HepG2 (cell line): ENCODE results near the gene ABCG8. TPM values are rescaled to one million over a fixed set of nuclear protein-coding genes. Genes with fewer than 3 reads are reported as not detected.
A peak's percentile ranks its signal among the peaks of the same experiment; 100 is the strongest.

ENCODE experiments used
- AKNA ChIP-seq: sonication (generic); formaldehyde crosslinking; IDR thresholded peaks from 2 replicates; pipeline ENCODE4 v1.4.0; 2020; ENCODE audit warnings: missing genetic modification reagents, borderline replicate concordance
- BRCA1 ChIP-seq: sonication (generic); formaldehyde crosslinking; IDR thresholded peaks from 2 replicates; pipeline ENCODE4 v1.4.0; 2020; ENCODE audit warnings: missing genetic modification reagents
- CBX5 ChIP-seq: sonication (generic); formaldehyde crosslinking; IDR thresholded peaks from 2 replicates; pipeline ENCODE4 v1.4.0; 2020; ENCODE audit warnings: missing genetic modification reagents, borderline replicate concordance
- HOXA9 ChIP-seq: sonication (generic); formaldehyde crosslinking; IDR thresholded peaks from 2 replicates; pipeline ENCODE4 v1.8.1; 2022; ENCODE audit warnings: missing genetic modification reagents, mild to moderate bottlenecking, moderate library complexity, borderline replicate concordance
- KAT8 ChIP-seq: IDR thresholded peaks from 2 replicates; pipeline ENCODE4 v1.6.1; 2016; ENCODE audit warnings: missing genetic modification reagents, missing compliant biosample characterization
- MAFK ChIP-seq, 2 experiments: IDR thresholded peaks in 1 of 2; conservative IDR thresholded peaks in 1 of 2; 2 replicates each; pipeline ENCODE4 v1.6.1; 2011; ENCODE audit warnings: improper control_type of control experiment in 2 of 2, low read length in 2 of 2
- NR2F6 ChIP-seq, 2 experiments: IDR thresholded peaks; 2 replicates each; pipeline ENCODE4 v1.6.1; 2016; ENCODE audit warnings: antibody characterized with exemption in 1 of 2, mild to moderate bottlenecking in 1 of 2
- NR3C1 ChIP-seq: sonication (generic); formaldehyde crosslinking; IDR thresholded peaks from 2 replicates; pipeline ENCODE4 v1.4.0; 2020; ENCODE audit warnings: missing genetic modification reagents
- RBAK ChIP-seq: sonication (generic); formaldehyde crosslinking; IDR thresholded peaks from 2 replicates; pipeline ENCODE4 v1.5.1; 2020; ENCODE audit warnings: mild to moderate bottlenecking, missing genetic modification reagents
- SAFB2 ChIP-seq: sonication (generic); formaldehyde crosslinking; IDR thresholded peaks from 2 replicates; pipeline ENCODE4 v1.5.1; 2020; ENCODE audit warnings: missing genetic modification reagents, low read depth, mild to moderate bottlenecking, borderline replicate concordance
- TBP ChIP-seq: sonication (generic); formaldehyde crosslinking; IDR thresholded peaks from 2 replicates; pipeline ENCODE4 v1.5.0; 2020; ENCODE audit warnings: missing genetic modification reagents
- ZNF101 ChIP-seq: sonication (generic); formaldehyde crosslinking; IDR thresholded peaks from 2 replicates; pipeline ENCODE4 v1.4.0; 2020; ENCODE audit warnings: mild to moderate bottlenecking, low read depth, missing genetic modification reagents, borderline replicate concordance
- ZNF225 ChIP-seq: sonication (generic); formaldehyde crosslinking; IDR thresholded peaks from 2 replicates; pipeline ENCODE4 v1.4.0; 2020; ENCODE audit warnings: mild to moderate bottlenecking, missing genetic modification reagents
- ZNF543 ChIP-seq: sonication (generic); formaldehyde crosslinking; IDR thresholded peaks from 2 replicates; pipeline ENCODE4 v1.4.0; 2020; ENCODE audit warnings: mild to moderate bottlenecking, missing genetic modification reagents
- ZNF703 ChIP-seq: sonication (generic); formaldehyde crosslinking; IDR thresholded peaks from 2 replicates; pipeline ENCODE4 v1.5.1; 2020; ENCODE audit warnings: missing genetic modification reagents, mild to moderate bottlenecking, moderate library complexity, borderline replicate concordance
- ZSCAN9 ChIP-seq: IDR thresholded peaks from 2 replicates; pipeline ENCODE4 v1.6.1; 2016; ENCODE audit warnings: borderline replicate concordance
- ZZZ3 ChIP-seq: sonication (generic); formaldehyde crosslinking; IDR thresholded peaks from 2 replicates; pipeline ENCODE4 v1.4.0; 2020; ENCODE audit warnings: missing genetic modification reagents, mild to moderate bottlenecking, borderline replicate concordance
- polyA plus RNA-seq, 8 experiments: library from polyadenylated mRNA; depleted of rRNA in 3 of 8; stranded (reverse) in 7 of 8; unstranded in 1 of 8; fragments of >200 nt; fragmentation: Illumina TruSeq in 4 of 8; extraction: Trizol in 4 of 8; gene quantifications; 2 replicates each; pipeline versions ENCODE4 v1.2.1 to v1.2.3, GENCODE V29; 2011 to 2016; ENCODE audit warnings: low read depth in 4 of 8, missing spikeins in 1 of 8, mixed read lengths in 1 of 8; ENCODE audit not compliant: insufficient read depth in 1 of 8
- total RNA-seq, 5 experiments: library from RNA; depleted of rRNA; stranded (reverse); fragments of >200 nt; fragmentation: Illumina TruSeq; extraction: Trizol; gene quantifications; 2 replicates each; pipeline ENCODE4 v1.2.3, GENCODE V29; 2016; ENCODE audit warnings: low read depth in 1 of 5
- TF ChIP-seq, protein P1 (sequence below): IDR thresholded peaks from 2 replicates; pipeline ENCODE4 v1.6.1; 2016
- TF ChIP-seq, protein P2 (sequence below): sonication (generic); formaldehyde crosslinking; IDR thresholded peaks from 2 replicates; pipeline ENCODE4 v1.4.0; 2020; ENCODE audit warnings: missing genetic modification reagents
- TF ChIP-seq, protein P3 (sequence below): sonication (generic); formaldehyde crosslinking; IDR thresholded peaks from 2 replicates; pipeline ENCODE4 v1.9.0; 2021; ENCODE audit warnings: missing genetic modification reagents, mild to moderate bottlenecking, borderline replicate concordance

ABCG8 gene
- total and polyA plus RNA-seq, 2 of the 13 experiments (the other 11 are each of a cell fraction or from before 2014, with no cell fraction given): 8.1 to 8.8 TPM

DNA sequence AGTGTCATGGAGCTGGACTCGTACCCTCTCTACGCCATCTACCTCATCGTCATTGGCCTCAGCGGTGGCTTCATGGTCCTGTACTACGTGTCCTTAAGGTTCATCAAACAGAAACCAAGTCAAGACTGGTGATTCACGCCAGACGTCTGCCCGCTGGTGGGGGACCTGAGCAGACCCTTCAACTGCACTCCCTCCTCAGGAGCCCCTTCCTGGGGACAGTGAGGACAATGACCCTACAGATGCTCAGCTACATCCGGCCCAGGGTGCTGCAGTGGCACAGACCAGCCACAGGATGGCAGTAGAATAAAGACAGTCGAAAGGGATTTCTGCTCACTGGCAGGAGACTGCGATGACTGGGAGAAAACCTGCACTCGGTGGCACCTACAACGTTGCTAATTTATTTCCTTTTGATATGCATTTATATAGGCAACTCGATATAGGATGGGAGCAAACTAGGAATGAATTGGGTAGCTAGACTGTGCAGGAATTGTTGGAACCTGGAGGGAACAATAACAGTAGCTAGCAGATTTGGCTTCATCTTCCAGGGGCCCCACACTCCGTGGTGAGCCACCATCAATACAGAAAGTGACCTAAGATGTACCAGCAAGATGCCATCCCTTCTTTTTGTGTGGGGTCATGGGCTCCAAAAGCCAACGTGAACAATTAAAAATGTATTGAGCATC is 39.2 kb downstream of the ABCG8 start (continued):
- TF ChIP-seq, protein P1, sequence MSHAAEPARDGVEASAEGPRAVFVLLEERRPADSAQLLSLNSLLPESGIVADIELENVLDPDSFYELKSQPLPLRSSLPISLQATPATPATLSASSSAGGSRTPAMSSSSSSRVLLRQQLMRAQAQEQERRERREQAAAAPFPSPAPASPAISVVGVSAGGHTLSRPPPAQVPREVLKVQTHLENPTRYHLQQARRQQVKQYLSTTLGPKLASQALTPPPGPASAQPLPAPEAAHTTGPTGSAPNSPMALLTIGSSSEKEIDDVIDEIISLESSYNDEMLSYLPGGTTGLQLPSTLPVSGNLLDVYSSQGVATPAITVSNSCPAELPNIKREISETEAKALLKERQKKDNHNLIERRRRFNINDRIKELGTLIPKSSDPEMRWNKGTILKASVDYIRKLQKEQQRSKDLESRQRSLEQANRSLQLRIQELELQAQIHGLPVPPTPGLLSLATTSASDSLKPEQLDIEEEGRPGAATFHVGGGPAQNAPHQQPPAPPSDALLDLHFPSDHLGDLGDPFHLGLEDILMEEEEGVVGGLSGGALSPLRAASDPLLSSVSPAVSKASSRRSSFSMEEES (CRISPR knock-in tag): 0 out of 2 replicates have a peak, but pooled peaks have one; percentile 16
- TF ChIP-seq CBX5 (CRISPR knock-in tag): no peak
- no peak for TF ChIP-seq KAT8 (CRISPR knock-in tag)
- no peak for TF ChIP-seq ZSCAN9 (CRISPR knock-in tag)
- TF ChIP-seq ZNF543 (CRISPR knock-in tag): no peak
- TF ChIP-seq BRCA1 (CRISPR knock-in tag): no peak
- TF ChIP-seq ZNF225 (CRISPR knock-in tag): no peak
- TF ChIP-seq NR2F6 (IDR thresholded peaks at IDR 0.05): no peak
- no peak for TF ChIP-seq NR2F6 (CRISPR knock-in tag; IDR thresholded peaks at IDR 0.05)
- TF ChIP-seq NR3C1 (CRISPR knock-in tag): no peak
- no peak for TF ChIP-seq TBP
- no peak for TF ChIP-seq HOXA9
- TF ChIP-seq AKNA (CRISPR knock-in tag): no peak
- no peak for TF ChIP-seq ZNF101
- TF ChIP-seq ZNF703 (CRISPR knock-in tag): no peak
- TF ChIP-seq SAFB2 (CRISPR knock-in tag): 0 out of 2 replicates have a peak, but pooled peaks have one; percentile 24
- TF ChIP-seq RBAK (CRISPR knock-in tag): no peak
- TF ChIP-seq, protein P2, sequence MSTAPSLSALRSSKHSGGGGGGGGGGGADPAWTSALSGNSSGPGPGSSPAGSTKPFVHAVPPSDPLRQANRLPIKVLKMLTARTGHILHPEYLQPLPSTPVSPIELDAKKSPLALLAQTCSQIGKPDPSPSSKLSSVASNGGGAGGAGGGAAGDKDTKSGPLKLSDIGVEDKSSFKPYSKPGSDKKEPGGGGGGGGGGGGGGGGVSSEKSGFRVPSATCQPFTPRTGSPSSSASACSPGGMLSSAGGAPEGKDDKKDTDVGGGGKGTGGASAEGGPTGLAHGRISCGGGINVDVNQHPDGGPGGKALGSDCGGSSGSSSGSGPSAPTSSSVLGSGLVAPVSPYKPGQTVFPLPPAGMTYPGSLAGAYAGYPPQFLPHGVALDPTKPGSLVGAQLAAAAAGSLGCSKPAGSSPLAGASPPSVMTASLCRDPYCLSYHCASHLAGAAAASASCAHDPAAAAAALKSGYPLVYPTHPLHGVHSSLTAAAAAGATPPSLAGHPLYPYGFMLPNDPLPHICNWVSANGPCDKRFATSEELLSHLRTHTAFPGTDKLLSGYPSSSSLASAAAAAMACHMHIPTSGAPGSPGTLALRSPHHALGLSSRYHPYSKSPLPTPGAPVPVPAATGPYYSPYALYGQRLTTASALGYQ: no peak
- no peak for TF ChIP-seq ZZZ3 (CRISPR knock-in tag)
- TF ChIP-seq, protein P3, sequence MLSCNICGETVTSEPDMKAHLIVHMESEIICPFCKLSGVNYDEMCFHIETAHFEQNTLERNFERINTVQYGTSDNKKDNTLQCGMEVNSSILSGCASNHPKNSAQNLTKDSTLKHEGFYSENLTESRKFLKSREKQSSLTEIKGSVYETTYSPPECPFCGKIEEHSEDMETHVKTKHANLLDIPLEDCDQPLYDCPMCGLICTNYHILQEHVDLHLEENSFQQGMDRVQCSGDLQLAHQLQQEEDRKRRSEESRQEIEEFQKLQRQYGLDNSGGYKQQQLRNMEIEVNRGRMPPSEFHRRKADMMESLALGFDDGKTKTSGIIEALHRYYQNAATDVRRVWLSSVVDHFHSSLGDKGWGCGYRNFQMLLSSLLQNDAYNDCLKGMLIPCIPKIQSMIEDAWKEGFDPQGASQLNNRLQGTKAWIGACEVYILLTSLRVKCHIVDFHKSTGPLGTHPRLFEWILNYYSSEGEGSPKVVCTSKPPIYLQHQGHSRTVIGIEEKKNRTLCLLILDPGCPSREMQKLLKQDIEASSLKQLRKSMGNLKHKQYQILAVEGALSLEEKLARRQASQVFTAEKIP: no peak
- TF ChIP-seq MAFK (conservative IDR thresholded peaks at IDR 0.05 in 1 of 2, IDR thresholded peaks at IDR 0.05 in 1 of 2; ENCODE audit: low read length in 2 of 2): no peak; a peak in 1 of 4 replicates
